Caco-2 (cell line): Measurements from ENCODE around the gene SNX20. TPM values are rescaled to one million over a fixed set of nuclear protein-coding genes. Genes with fewer than 3 reads are reported as not detected.
A peak's percentile ranks its signal among the peaks of the same experiment; 100 is the strongest.

Experiments used
- BruUV-seq: library from RNA; stranded (reverse); fragments of 400-500 nt; replicated peaks from 2 replicates; lab custom pipeline; 2021; lab: Mats Ljungman, UMichigan
- CTCF ChIA-PET: fragments of 300-600 bp; sonication (Branson Sonifier 250); formaldehyde crosslinking; loops from one replicate; lab custom pipeline; 2022; ENCODE audit warnings: antibody characterized with exemption; lab: Charles Lee
- POLR2A ChIA-PET: fragments of 300-600 bp; sonication (Branson Sonifier 250); formaldehyde crosslinking; loops from one replicate; lab custom pipeline; 2022; ENCODE audit warnings: antibody characterized with exemption; lab: Charles Lee
- DNase-seq, 2 experiments: peaks; one replicate each; pipeline versions ENCODE4 v3.0.0 to v3.0.0-alpha.2; 2020 to 2022
- H3K27me3 ChIP-seq: replicated peaks from 2 replicates; pipeline ENCODE4 v1.6.0; 2011; ENCODE audit warnings: low read length; ENCODE audit not compliant: control insufficient read depth, insufficient read depth
- H3K36me3 ChIP-seq: 2 replicates; pipeline ENCODE4 v1.5.1; 2011; ENCODE audit warnings: low read length; ENCODE audit not compliant: control insufficient read depth, insufficient read depth
- H3K4me1 ChIP-seq: fragments of 250-450 bp; sonication (Bioruptor Pico); 2 replicates; pipeline ENCODE4 v1.5.1; 2020; ENCODE audit warnings: mild to moderate bottlenecking
- H3K4me3 ChIP-seq: 2 replicates; pipeline ENCODE4 v1.5.1; 2011; ENCODE audit warnings: low read depth, mild to moderate bottlenecking, control low read depth, low read length
- H3K9me3 ChIP-seq: fragments of 250-450 bp; sonication (Bioruptor Pico); 2 replicates; pipeline ENCODE4 v1.5.1; 2020; ENCODE audit warnings: mild to moderate bottlenecking, moderate library complexity
- H3K27ac Mint-ChIP-seq: one replicate; pipeline ENCODE4 v1.8.0; 2022; ENCODE audit warnings: mixed read lengths; ENCODE audit not compliant: unreplicated experiment
- H3K27me3 Mint-ChIP-seq: one replicate; pipeline ENCODE4 v1.8.0; 2022; ENCODE audit warnings: mixed read lengths; ENCODE audit not compliant: insufficient read depth, unreplicated experiment
- H3K36me3 Mint-ChIP-seq: one replicate; pipeline ENCODE4 v1.8.0; 2022; ENCODE audit warnings: mild to moderate bottlenecking, mixed read lengths; ENCODE audit not compliant: insufficient read depth, unreplicated experiment
- H3K4me1 Mint-ChIP-seq: one replicate; pipeline ENCODE4 v1.8.0; 2022; ENCODE audit warnings: low read depth, mixed read lengths; ENCODE audit not compliant: unreplicated experiment
- H3K4me3 Mint-ChIP-seq: one replicate; pipeline ENCODE4 v1.8.0; 2022; ENCODE audit warnings: mild to moderate bottlenecking, moderate library complexity, mixed read lengths; ENCODE audit not compliant: unreplicated experiment
- H3K9me3 Mint-ChIP-seq: one replicate; pipeline ENCODE4 v1.8.0; 2022; ENCODE audit warnings: mixed read lengths; ENCODE audit not compliant: unreplicated experiment
- intact Hi-C: fragments of 100-400 bp; cut with micrococcal nuclease; formaldehyde crosslinking; loops from one replicate; pipeline ENCODE4 v1.10.0; 2022; ENCODE audit not compliant: unreplicated experiment
- total RNA-seq: library from RNA; stranded (reverse); gene quantifications from 2 replicates; pipeline ENCODE4 v1.2.3, GENCODE V29; 2022
- TF ChIP-seq, protein P1 (sequence below), 2 experiments: fragments of 200-600 bp in 1 of 2; IDR thresholded peaks; 1 replicate in 1 of 2; 2 replicates in 1 of 2; pipeline versions ENCODE4 v1.5.1 to v1.8.0; 2011 to 2022; ENCODE audit warnings: antibody characterized with exemption in 1 of 2, control low read depth in 1 of 2, inconsistent platforms in 1 of 2, low read depth in 1 of 2, low read length in 1 of 2, mild to moderate bottlenecking in 1 of 2, moderate library complexity in 1 of 2; ENCODE audit not compliant: insufficient read depth in 1 of 2, severe bottlenecking in 1 of 2, unreplicated experiment in 1 of 2

Gene SNX20
- total RNA-seq, 1 experiment from 2014 or later, result not detected

- Mint-ChIP-seq H3K4me1 (peaks cover 15% of the 10 kb centered on the region), H3K27me3 (peaks cover 3% of the 10 kb centered on the region), H3K27ac (no peak overlapping the region), H3K9me3 (no peaks in the 10 kb centered on the region), H3K4me3 (no peak overlapping the region), H3K36me3 (no peaks in the 10 kb centered on the region)
- TF ChIP-seq, protein P1, sequence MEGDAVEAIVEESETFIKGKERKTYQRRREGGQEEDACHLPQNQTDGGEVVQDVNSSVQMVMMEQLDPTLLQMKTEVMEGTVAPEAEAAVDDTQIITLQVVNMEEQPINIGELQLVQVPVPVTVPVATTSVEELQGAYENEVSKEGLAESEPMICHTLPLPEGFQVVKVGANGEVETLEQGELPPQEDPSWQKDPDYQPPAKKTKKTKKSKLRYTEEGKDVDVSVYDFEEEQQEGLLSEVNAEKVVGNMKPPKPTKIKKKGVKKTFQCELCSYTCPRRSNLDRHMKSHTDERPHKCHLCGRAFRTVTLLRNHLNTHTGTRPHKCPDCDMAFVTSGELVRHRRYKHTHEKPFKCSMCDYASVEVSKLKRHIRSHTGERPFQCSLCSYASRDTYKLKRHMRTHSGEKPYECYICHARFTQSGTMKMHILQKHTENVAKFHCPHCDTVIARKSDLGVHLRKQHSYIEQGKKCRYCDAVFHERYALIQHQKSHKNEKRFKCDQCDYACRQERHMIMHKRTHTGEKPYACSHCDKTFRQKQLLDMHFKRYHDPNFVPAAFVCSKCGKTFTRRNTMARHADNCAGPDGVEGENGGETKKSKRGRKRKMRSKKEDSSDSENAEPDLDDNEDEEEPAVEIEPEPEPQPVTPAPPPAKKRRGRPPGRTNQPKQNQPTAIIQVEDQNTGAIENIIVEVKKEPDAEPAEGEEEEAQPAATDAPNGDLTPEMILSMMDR (IDR thresholded peaks at IDR 0.05; ENCODE audit: insufficient read depth in 1 of 2, low read depth in 1 of 2, low read length in 1 of 2, severe bottlenecking in 1 of 2, unreplicated experiment in 1 of 2), result no peak
- Histone ChIP-seq H3K27me3 (no peaks in the 10 kb centered on the region), H3K36me3 (no peaks in the 10 kb centered on the region), H3K4me1 (peaks cover 12% of the 10 kb centered on the region), H3K4me3 (no peak overlapping the region), H3K9me3 (no peaks in the 10 kb centered on the region)
- intact Hi-C loops, result no loop called here
- ChIA-PET CTCF (interaction anchor here (0.6 to 3.0 kb wide), 2 partner anchors 110 to 208 kb away, joined by 3 to 9 read pairs; no protein-coding TSS in a partner anchor), POLR2A (no interaction called here)
- no TSS peak for BruUV-seq
- peak in 1 of 2 experiments; percentile 37 for DNase-seq
Measured at GRCh38 chr16:50696575-50697420, 15.7 kb upstream of the SNX20 start.

- H3K27me3 Mint-ChIP-seq, result peaks cover 3% of the 10 kb centered on the region
- no peak overlapping the region for H3K4me3 ChIP-seq
- peaks cover 12% of the 10 kb centered on the region for H3K4me1 ChIP-seq
- no peaks in the 10 kb centered on the region for H3K9me3 Mint-ChIP-seq
- H3K27me3 ChIP-seq, result no peaks in the 10 kb centered on the region
- H3K27ac Mint-ChIP-seq, result no peak overlapping the region
- CTCF ChIA-PET, result interaction anchor here (3.0 kb wide), 1 partner anchor 110 kb away, joined by 9 read pairs; no protein-coding TSS in a partner anchor
- H3K36me3 Mint-ChIP-seq, result no peaks in the 10 kb centered on the region
- no peaks in the 10 kb centered on the region for H3K36me3 ChIP-seq
- BruUV-seq, result no TSS peak
- peaks cover 15% of the 10 kb centered on the region for H3K4me1 Mint-ChIP-seq
- TF ChIP-seq, protein P1 (IDR thresholded peaks at IDR 0.05; ENCODE audit: insufficient read depth in 1 of 2, low read depth in 1 of 2, low read length in 1 of 2, severe bottlenecking in 1 of 2, unreplicated experiment in 1 of 2), result no peak
- H3K9me3 ChIP-seq, result no peaks in the 10 kb centered on the region
- POLR2A ChIA-PET, result no interaction called here
- peak; percentile 18 to 42 for DNase-seq
- H3K4me3 Mint-ChIP-seq, result no peak overlapping the region
- intact Hi-C loops, result no loop called here
Measured at GRCh38 chr16:50696126-50696525, 15.0 kb upstream of the SNX20 start.

- H3K4me1 Mint-ChIP-seq, result peaks cover 15% of the 10 kb centered on the region
- no TSS peak for BruUV-seq
Measured at GRCh38 chr16:50695017-50696000, 14.2 kb upstream of the SNX20 start.

More at GRCh38 chr16:50695017-50696000, 14.2 kb upstream of the SNX20 start:
- TF ChIP-seq, protein P1 (IDR thresholded peaks at IDR 0.05; ENCODE audit: insufficient read depth in 1 of 2, low read depth in 1 of 2, low read length in 1 of 2, severe bottlenecking in 1 of 2, unreplicated experiment in 1 of 2), result no peak
- H3K27me3 Mint-ChIP-seq, result peaks cover 6% of the 10 kb centered on the region
- Histone ChIP-seq H3K4me3 (no peak overlapping the region), H3K4me1 (peaks cover 12% of the 10 kb centered on the region), H3K27me3 (no peaks in the 10 kb centered on the region), H3K36me3 (no peaks in the 10 kb centered on the region), H3K9me3 (no peaks in the 10 kb centered on the region)
- no peak overlapping the region for H3K27ac Mint-ChIP-seq
- ChIA-PET CTCF (interaction anchor here (3.0 kb wide), 1 partner anchor 111 kb away, joined by 9 read pairs; no protein-coding TSS in a partner anchor), POLR2A (no interaction called here)
- DNase-seq, result peak in 1 of 2 experiments; percentile 11
- no peaks in the 10 kb centered on the region for H3K36me3 Mint-ChIP-seq
- H3K4me3 Mint-ChIP-seq, result no peak overlapping the region
- intact Hi-C loops, result no loop called here
- H3K9me3 Mint-ChIP-seq, result no peaks in the 10 kb centered on the region
